CD14-positive monocyte (primary cell): ENCODE data around the gene KRT72. TPM values are rescaled to one million over a fixed set of nuclear protein-coding genes. Genes with fewer than 3 reads are reported as not detected.

Experiments
- DNase-seq, 3 donors: peaks; one replicate each; pipeline ENCODE4 v3.0.0-alpha.2; 2011 to 2022
- H2AFZ ChIP-seq: 2 replicates; pipeline ENCODE4 v1.6.0; 2012; ENCODE audit warnings: mild to moderate bottlenecking, low read depth, low read length, inconsistent platforms; ENCODE audit not compliant: insufficient read depth, poor library complexity, severe bottlenecking
- H3K27ac ChIP-seq, 2 donors: 1 replicate in 1 of 2; 2 replicates in 1 of 2; pipeline ENCODE4 v1.5.1; 2012 to 2013; ENCODE audit warnings: low read length in 2 of 2, control low read depth in 1 of 2, inconsistent platforms in 1 of 2, low read depth in 1 of 2, mild to moderate bottlenecking in 1 of 2
- H3K27me3 ChIP-seq, 2 donors: one replicate each; pipeline versions ENCODE4 v1.6.0 to v1.6.1; 2011 to 2013; ENCODE audit warnings: low read length in 2 of 2; ENCODE audit not compliant: control insufficient read depth in 2 of 2, insufficient read depth in 2 of 2
- H3K36me3 ChIP-seq, 2 donors: replicated peaks in 1 of 2; 1 replicate in 1 of 2; 2 replicates in 1 of 2; pipeline versions ENCODE4 v1.5.1 to v1.6.1; 2012 to 2013; ENCODE audit warnings: low read length in 2 of 2, control low read depth in 1 of 2, inconsistent platforms in 1 of 2, mild to moderate bottlenecking in 1 of 2; ENCODE audit not compliant: insufficient read depth in 2 of 2, control insufficient read depth in 1 of 2
- H3K4me1 ChIP-seq, 2 donors: 1 replicate in 1 of 2; 2 replicates in 1 of 2; pipeline versions ENCODE4 v1.5.1 to v1.6.1; 2012 to 2013; ENCODE audit warnings: low read length in 2 of 2, control low read depth in 1 of 2, inconsistent platforms in 1 of 2, mild to moderate bottlenecking in 1 of 2, moderate library complexity in 1 of 2; ENCODE audit not compliant: insufficient read depth in 2 of 2, control insufficient read depth in 1 of 2
- H3K4me2 ChIP-seq: replicated peaks from 2 replicates; pipeline ENCODE3; 2012; ENCODE audit warnings: low read length, moderate library complexity, mild to moderate bottlenecking; ENCODE audit not compliant: poor library complexity, severe bottlenecking; ENCODE audit errors: extremely low read depth
- H3K4me3 ChIP-seq, 3 experiments: fragments of 200-600 bp in 1 of 3; sonication (generic) in 1 of 3; replicated peaks in 1 of 3; 1 replicate in 2 of 3; 2 replicates in 1 of 3; pipeline ENCODE4 v1.5.1; 2011 to 2013; ENCODE audit warnings: low read length in 3 of 3, mild to moderate bottlenecking in 3 of 3, control low read depth in 2 of 3, low read depth in 2 of 3, inconsistent platforms in 1 of 3, moderate library complexity in 1 of 3
- H3K79me2 ChIP-seq: 2 replicates; pipeline ENCODE4 v1.6.0; 2012; ENCODE audit warnings: mild to moderate bottlenecking, control low read depth, inconsistent platforms, low read length, moderate library complexity; ENCODE audit not compliant: insufficient read depth
- H3K9ac ChIP-seq: 2 replicates; pipeline ENCODE4 v1.6.0; 2017; ENCODE audit warnings: low read length, mild to moderate bottlenecking; ENCODE audit not compliant: insufficient read depth, poor library complexity, severe bottlenecking
- H3K9me3 ChIP-seq, 2 donors: replicated peaks in 1 of 2; 1 replicate in 1 of 2; 2 replicates in 1 of 2; pipeline versions ENCODE4 v1.5.1 to v1.6.1; 2012 to 2013; ENCODE audit warnings: low read length in 2 of 2, control low read depth in 1 of 2; ENCODE audit not compliant: control insufficient read depth in 1 of 2, insufficient read depth in 1 of 2
- H4K20me1 ChIP-seq: 2 replicates; pipeline ENCODE4 v1.6.0; 2012; ENCODE audit warnings: mild to moderate bottlenecking, low read length, control low read depth, moderate library complexity; ENCODE audit not compliant: insufficient read depth
- H3K27ac Mint-ChIP-seq, 7 donors: one replicate each; pipeline ENCODE4 v1.8.0; 2020; ENCODE audit warnings: mild to moderate bottlenecking in 7 of 7, mixed read lengths in 7 of 7, moderate library complexity in 6 of 7, inconsistent platforms in 2 of 7
- H3K27me3 Mint-ChIP-seq, 3 donors: one replicate each; pipeline ENCODE4 v1.8.0; 2021 to 2022; ENCODE audit warnings: low read depth in 3 of 3, mild to moderate bottlenecking in 3 of 3, mixed read lengths in 3 of 3, moderate library complexity in 3 of 3, inconsistent platforms in 1 of 3
- H3K36me3 Mint-ChIP-seq, 2 donors: one replicate each; pipeline ENCODE4 v1.8.0; 2020; ENCODE audit warnings: mixed read lengths in 2 of 2, inconsistent platforms in 1 of 2, mild to moderate bottlenecking in 1 of 2
- H3K4me1 Mint-ChIP-seq: one replicate; pipeline ENCODE4 v1.8.0; 2020; ENCODE audit warnings: mild to moderate bottlenecking, mixed read lengths
- H3K4me3 Mint-ChIP-seq, 2 donors: one replicate each; pipeline ENCODE4 v1.8.0; 2020; ENCODE audit warnings: mild to moderate bottlenecking in 2 of 2, mixed read lengths in 2 of 2, moderate library complexity in 1 of 2
- H3K9me3 Mint-ChIP-seq, 7 donors: one replicate each; pipeline ENCODE4 v1.8.0; 2020 to 2022; ENCODE audit warnings: mixed read lengths in 7 of 7, mild to moderate bottlenecking in 6 of 7, moderate library complexity in 6 of 7, inconsistent platforms in 2 of 7
- CTCF ChIP-seq: fragments of 200-600 bp; IDR thresholded peaks from one replicate; pipeline ENCODE4 v1.8.0; 2022; ENCODE audit warnings: antibody characterized with exemption, mild to moderate bottlenecking
- WGBS: methylation state at CpG from one replicate; pipeline ENCODE4 v1.1.5; 2013; ENCODE audit warnings: missing lambda C conversion rate; ENCODE audit not compliant: insufficient coverage; 5-methylcytosine and 5-hydroxymethylcytosine counted together
- intact Hi-C, 2 donors: fragments of 100-400 bp; cut with micrococcal nuclease; formaldehyde crosslinking; loops; one replicate each; pipeline versions ENCODE4 v1.15.0 to v1.15.1; 2023
- polyA plus RNA-seq, 3 donors: library from polyadenylated mRNA; depleted of rRNA in 1 of 3; unstranded in 2 of 3; stranded (reverse) in 1 of 3; fragments of 300-500 nt in 2 of 3; fragments of >200 nt in 1 of 3; fragmentation: Illumina TruSeq in 2 of 3; gene quantifications; 1 replicate in 2 of 3; 2 replicates in 1 of 3; pipeline ENCODE4 v1.2.3, GENCODE V29; 2012 to 2021

Gene KRT72
- polyA plus RNA-seq, 3 donors = not detected

GRCh38 chr12:52632656-52633055 lies 31.4 kb upstream of the KRT72 start:
- Histone ChIP-seq H3K9me3 (no peaks in the 10 kb centered on the region), H2AFZ (no peak overlapping the region), H3K27ac (no peak overlapping the region), H3K79me2 (no peaks in the 10 kb centered on the region), H3K9ac (no peak overlapping the region), H3K4me3 (no peak overlapping the region), H4K20me1 (no peaks in the 10 kb centered on the region), H3K4me2 (no peak overlapping the region), H3K4me1 (peaks cover 0 to 8% of the 10 kb centered on the region in 2 donors), H3K36me3 (no peaks in the 10 kb centered on the region), H3K27me3 (no peaks in the 10 kb centered on the region)
- no peak overlapping the region for H3K27ac Mint-ChIP-seq
- no peaks in the 10 kb centered on the region for H3K9me3 Mint-ChIP-seq
- H3K4me1 Mint-ChIP-seq = peaks cover 8% of the 10 kb centered on the region
- peaks cover 0 to 7% (median 4%) of the 10 kb centered on the region in 3 donors for H3K27me3 Mint-ChIP-seq
- no peak for TF ChIP-seq CTCF
- intact Hi-C loops = no loop called here
- 56% methylated on average over 1 of the region's 4 CpGs for WGBS
- no peaks in the 10 kb centered on the region for H3K36me3 Mint-ChIP-seq
- DNase-seq = no peak
- no peak overlapping the region for H3K4me3 Mint-ChIP-seq

GRCh38 chr12:52631676-52632459 lies 30.6 kb upstream of the KRT72 start:
- Histone ChIP-seq H4K20me1 (no peaks in the 10 kb centered on the region), H3K27me3 (no peaks in the 10 kb centered on the region), H3K36me3 (no peaks in the 10 kb centered on the region), H3K4me2 (no peak overlapping the region), H3K4me3 (no peak overlapping the region), H2AFZ (no peak overlapping the region), H3K79me2 (no peaks in the 10 kb centered on the region), H3K9ac (no peak overlapping the region), H3K9me3 (no peaks in the 10 kb centered on the region), H3K27ac (no peak overlapping the region), H3K4me1 (peaks cover 0 to 8% of the 10 kb centered on the region in 2 donors)
- intact Hi-C loops = no loop called here
- Mint-ChIP-seq H3K36me3 (no peaks in the 10 kb centered on the region), H3K27me3 (peaks cover 0 to 9% (median 7%) of the 10 kb centered on the region in 3 donors), H3K9me3 (no peaks in the 10 kb centered on the region), H3K27ac (no peak overlapping the region), H3K4me1 (peaks cover 8% of the 10 kb centered on the region), H3K4me3 (no peak overlapping the region)
- WGBS = 87% methylated on average over 5 of the region's 6 CpGs
- DNase-seq = no peak
- TF ChIP-seq CTCF = no peak
